Suprapubic skin (tissue), 4 donors: ENCODE measurements around the gene RFC2. TPM values are rescaled to one million over a fixed set of nuclear protein-coding genes. Genes with fewer than 3 reads are reported as not detected.
"Not testable (repeated sequence)": the region's sequence is repeated elsewhere in the genome, so short reads cannot be mapped to it uniquely, and the experiment has no call there.

ENCODE experiments used
- DNase-seq, 2 donors: peaks; one replicate each; pipeline ENCODE4 v3.0.0-alpha.2; 2019; ENCODE audit warnings: low spot score in 2 of 2
- H3K27ac ChIP-seq: fragments of 200-600 bp; sonication (generic); one replicate; pipeline ENCODE4 v1.5.1; 2019
- H3K27me3 ChIP-seq: fragments of 200-600 bp; sonication (generic); one replicate; pipeline ENCODE4 v1.5.1; 2019
- H3K36me3 ChIP-seq: fragments of 200-600 bp; sonication (generic); one replicate; pipeline ENCODE4 v1.5.1; 2019
- H3K4me1 ChIP-seq: fragments of 200-600 bp; sonication (generic); one replicate; pipeline ENCODE4 v1.5.1; 2019
- H3K4me3 ChIP-seq: fragments of 200-600 bp; sonication (generic); one replicate; pipeline ENCODE4 v1.5.1; 2019; ENCODE audit warnings: mild to moderate bottlenecking
- H3K9me3 ChIP-seq: fragments of 200-600 bp; sonication (generic); one replicate; pipeline ENCODE4 v1.5.1; 2019
- EP300 ChIP-seq: sonication (generic); formaldehyde crosslinking; IDR thresholded peaks from one replicate; pipeline ENCODE4 v1.6.1; 2017; ENCODE audit warnings: antibody characterized with exemption
- POLR2A ChIP-seq, 2 donors: fragments of 450-650 bp; IDR thresholded peaks; one replicate each; pipeline ENCODE4 v1.6.1; 2017; ENCODE audit warnings: antibody characterized with exemption in 2 of 2, mild to moderate bottlenecking in 2 of 2, moderate library complexity in 2 of 2
- POLR2AphosphoS5 ChIP-seq, 3 donors: sonication (generic); formaldehyde crosslinking; IDR thresholded peaks; one replicate each; pipeline ENCODE4 v1.6.1; 2017; ENCODE audit warnings: antibody characterized with exemption in 3 of 3
- WGBS: methylation state at CpG from one replicate; pipeline ENCODE4 v1.1.5; 2018; 5-methylcytosine and 5-hydroxymethylcytosine counted together
- total RNA-seq, 4 donors: library from RNA; depleted of rRNA; stranded (reverse); fragments of >200 nt; gene quantifications; one replicate each; pipeline ENCODE4 v1.1.0, GENCODE V29; 2016
- TF ChIP-seq, protein P1 (sequence below), 2 donors: fragments of 200-600 bp in 1 of 2; fragments of 450-650 bp in 1 of 2; sonication (generic) in 1 of 2; IDR thresholded peaks; one replicate each; pipeline ENCODE4 v1.5.1; 2016 to 2019; ENCODE audit warnings: antibody characterized with exemption in 2 of 2, mild to moderate bottlenecking in 1 of 2, moderate library complexity in 1 of 2

RFC2 gene
- total RNA-seq, 4 donors from 2014 or later: 15.0 to 17.2 (median 16.4) TPM

DNA sequence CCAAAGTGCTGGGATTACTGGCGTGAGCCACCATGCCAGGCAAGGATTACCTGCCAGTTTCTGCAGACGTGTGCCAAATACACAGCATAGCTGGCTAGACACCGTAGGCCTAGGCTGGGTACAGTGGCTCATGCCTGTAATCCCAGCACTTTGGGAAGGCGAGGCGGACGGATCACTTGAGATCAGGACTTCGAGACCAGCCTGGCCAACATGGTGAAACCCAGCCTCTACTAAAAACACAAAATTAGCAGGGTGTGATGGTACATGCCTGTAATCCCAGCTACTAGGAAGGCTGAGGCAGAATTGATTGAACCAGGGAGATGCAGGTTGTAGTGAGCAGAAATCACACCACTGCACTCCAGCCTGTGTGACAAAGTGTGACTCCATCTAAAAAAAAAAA lies 868 bp downstream of the RFC2 start:
- no peak for DNase-seq
- TF ChIP-seq POLR2AphosphoS5 (IDR thresholded peaks at IDR 0.05): no peak
- no peak for TF ChIP-seq POLR2A (IDR thresholded peaks at IDR 0.05)
- TF ChIP-seq EP300: no peak
- TF ChIP-seq, protein P1, sequence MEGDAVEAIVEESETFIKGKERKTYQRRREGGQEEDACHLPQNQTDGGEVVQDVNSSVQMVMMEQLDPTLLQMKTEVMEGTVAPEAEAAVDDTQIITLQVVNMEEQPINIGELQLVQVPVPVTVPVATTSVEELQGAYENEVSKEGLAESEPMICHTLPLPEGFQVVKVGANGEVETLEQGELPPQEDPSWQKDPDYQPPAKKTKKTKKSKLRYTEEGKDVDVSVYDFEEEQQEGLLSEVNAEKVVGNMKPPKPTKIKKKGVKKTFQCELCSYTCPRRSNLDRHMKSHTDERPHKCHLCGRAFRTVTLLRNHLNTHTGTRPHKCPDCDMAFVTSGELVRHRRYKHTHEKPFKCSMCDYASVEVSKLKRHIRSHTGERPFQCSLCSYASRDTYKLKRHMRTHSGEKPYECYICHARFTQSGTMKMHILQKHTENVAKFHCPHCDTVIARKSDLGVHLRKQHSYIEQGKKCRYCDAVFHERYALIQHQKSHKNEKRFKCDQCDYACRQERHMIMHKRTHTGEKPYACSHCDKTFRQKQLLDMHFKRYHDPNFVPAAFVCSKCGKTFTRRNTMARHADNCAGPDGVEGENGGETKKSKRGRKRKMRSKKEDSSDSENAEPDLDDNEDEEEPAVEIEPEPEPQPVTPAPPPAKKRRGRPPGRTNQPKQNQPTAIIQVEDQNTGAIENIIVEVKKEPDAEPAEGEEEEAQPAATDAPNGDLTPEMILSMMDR (IDR thresholded peaks at IDR 0.05): no peak
- Histone ChIP-seq H3K27me3 (no peaks in the 10 kb centered on the region), H3K36me3 (peaks cover 32% of the 10 kb centered on the region), H3K4me3 (peak overlapping the region; percentile 93), H3K9me3 (no peaks in the 10 kb centered on the region), H3K27ac (peak overlapping the region; percentile 95), H3K4me1 (peaks cover 24% of the 10 kb centered on the region)
- 46% methylated on average over 7 of the region's 7 CpGs for WGBS

DNA sequence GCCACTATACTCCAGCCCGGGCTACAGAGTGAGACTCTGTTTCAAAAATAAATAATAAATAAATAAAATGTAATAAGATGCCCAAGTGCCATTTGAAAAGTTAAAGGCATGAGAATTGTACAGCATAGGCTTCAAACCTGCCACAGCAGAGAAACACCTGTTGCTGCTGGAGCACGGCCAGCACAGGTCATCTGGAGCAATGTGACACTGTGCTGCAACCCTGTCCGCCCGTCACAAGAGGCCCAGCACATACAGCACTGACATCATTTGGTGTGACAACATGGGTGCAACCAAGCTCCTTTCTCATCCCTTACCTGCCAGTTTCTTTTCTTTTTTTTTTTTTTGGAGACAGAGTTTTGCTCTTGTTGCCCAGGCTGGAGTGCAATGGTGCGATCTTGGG lies 1.3 kb downstream of the RFC2 start:
- no peaks in the 10 kb centered on the region for H3K9me3 ChIP-seq
- TF ChIP-seq POLR2AphosphoS5 (IDR thresholded peaks at IDR 0.05) (no peak), EP300 (no peak), POLR2A (IDR thresholded peaks at IDR 0.05) (no peak)
- TF ChIP-seq, protein P1 (IDR thresholded peaks at IDR 0.05): no peak
- peak overlapping the region; percentile 93 for H3K4me3 ChIP-seq
- H3K27me3 ChIP-seq: no peaks in the 10 kb centered on the region
- peaks cover 24% of the 10 kb centered on the region for H3K4me1 ChIP-seq
- peaks cover 36% of the 10 kb centered on the region for H3K36me3 ChIP-seq
- no peak overlapping the region for H3K27ac ChIP-seq
- DNase-seq: no peak
- 60% methylated on average over 5 of the region's 5 CpGs for WGBS

DNA sequence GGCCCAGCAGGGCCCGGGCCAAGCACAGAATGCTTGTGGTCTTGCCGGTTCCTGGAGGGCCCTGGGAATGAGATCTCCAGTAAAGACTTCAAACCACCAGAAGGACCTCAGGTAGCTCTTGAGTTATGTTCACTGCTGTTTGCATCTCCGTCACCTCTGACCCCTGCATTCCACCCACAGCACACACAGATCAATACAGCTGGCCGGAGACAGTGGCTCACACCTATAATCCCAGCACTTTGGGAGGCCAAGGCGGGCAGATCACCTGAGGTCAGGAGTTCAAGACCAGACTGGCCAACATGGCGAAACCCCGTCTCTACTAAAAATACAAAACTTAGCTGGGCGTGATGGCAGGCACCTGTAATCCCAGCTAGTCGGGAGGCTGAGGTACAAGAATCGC lies 5.1 kb downstream of the RFC2 start:
- WGBS: 87% methylated on average over 10 of the region's 10 CpGs
- not testable (repeated sequence) for H3K27me3 ChIP-seq, H3K9me3 ChIP-seq, DNase-seq, H3K4me3 ChIP-seq, H3K27ac ChIP-seq
- peaks cover 65% of the 10 kb centered on the region for H3K36me3 ChIP-seq
- H3K4me1 ChIP-seq: peaks cover 14% of the 10 kb centered on the region

DNA sequence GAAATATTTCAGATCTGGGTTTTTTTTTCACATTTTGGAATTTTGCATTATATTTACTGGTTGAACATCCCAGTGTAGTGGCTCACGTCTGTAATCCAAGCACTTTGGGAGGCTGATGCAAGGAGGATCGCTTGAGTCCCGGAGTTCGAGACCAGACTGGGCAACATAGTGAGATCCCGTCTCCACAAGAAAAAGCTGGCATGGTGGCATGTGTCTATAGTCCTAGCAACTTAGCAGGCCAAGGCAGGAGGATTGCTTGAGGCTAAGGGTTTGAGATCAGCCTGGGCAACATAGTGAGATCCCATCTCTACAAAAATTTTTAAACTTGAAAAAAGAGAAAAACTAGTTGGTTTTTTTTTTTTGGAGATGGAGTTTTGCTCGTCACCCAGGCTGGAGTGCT lies 6.0 kb downstream of the RFC2 start:
- TF ChIP-seq POLR2AphosphoS5 (IDR thresholded peaks at IDR 0.05): no peak
- no peak for TF ChIP-seq POLR2A (IDR thresholded peaks at IDR 0.05)
- TF ChIP-seq, protein P1 (IDR thresholded peaks at IDR 0.05): no peak
- TF ChIP-seq EP300: no peak
- Histone ChIP-seq H3K27ac (no peak overlapping the region), H3K4me3 (no peak overlapping the region), H3K36me3 (peaks cover 72% of the 10 kb centered on the region), H3K9me3 (no peaks in the 10 kb centered on the region), H3K4me1 (peaks cover 6% of the 10 kb centered on the region), H3K27me3 (no peaks in the 10 kb centered on the region)
- no peak for DNase-seq
- 93% methylated on average over 6 of the region's 6 CpGs for WGBS

DNA sequence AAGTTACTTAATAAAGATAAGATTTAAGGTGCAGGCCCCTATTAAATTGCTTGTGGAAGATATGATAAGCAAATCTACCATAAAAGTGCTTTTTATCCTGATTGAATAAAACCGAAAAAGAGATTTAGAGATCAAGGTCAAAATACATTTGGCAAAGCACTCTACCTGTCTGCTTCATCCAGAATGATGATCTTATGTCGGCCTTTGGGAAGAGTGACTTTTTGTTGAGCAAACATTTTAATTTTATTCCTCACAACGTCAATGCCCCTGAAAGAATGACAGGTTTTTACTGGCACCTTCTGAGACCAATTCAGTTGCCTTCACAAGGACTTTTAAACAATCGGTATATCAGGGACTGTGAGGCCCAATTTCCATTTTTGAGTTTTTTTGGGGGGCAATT lies 7.7 kb downstream of the RFC2 start:
- 86% methylated on average over 4 of the region's 4 CpGs for WGBS
- Histone ChIP-seq H3K4me3 (no peak overlapping the region), H3K27me3 (no peaks in the 10 kb centered on the region), H3K27ac (no peak overlapping the region), H3K4me1 (no peaks in the 10 kb centered on the region), H3K36me3 (peaks cover 89% of the 10 kb centered on the region), H3K9me3 (no peaks in the 10 kb centered on the region)
- no peak for DNase-seq
- TF ChIP-seq, protein P1 (IDR thresholded peaks at IDR 0.05): no peak
- TF ChIP-seq POLR2AphosphoS5 (IDR thresholded peaks at IDR 0.05) (no peak), POLR2A (IDR thresholded peaks at IDR 0.05) (no peak), EP300 (no peak)

DNA sequence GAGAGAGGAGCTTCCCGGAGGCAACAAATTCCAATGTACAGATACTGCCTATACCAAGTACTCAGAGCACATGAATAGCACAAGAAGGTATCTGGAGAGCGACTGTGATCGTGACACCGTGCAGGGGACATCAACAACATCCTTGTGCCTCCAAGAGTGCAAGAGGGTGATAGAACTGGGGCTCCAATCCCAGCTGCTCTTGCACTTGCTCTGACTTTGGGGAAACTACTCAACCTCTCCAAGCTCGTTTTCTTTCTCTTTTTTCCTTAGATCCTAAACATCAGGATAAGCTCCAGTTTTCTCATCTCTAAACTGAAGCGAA lies 12.1 kb downstream of the RFC2 start:
- Histone ChIP-seq H3K9me3 (no peaks in the 10 kb centered on the region), H3K4me3 (no peak overlapping the region), H3K36me3 (peaks cover 89% of the 10 kb centered on the region), H3K4me1 (no peaks in the 10 kb centered on the region), H3K27me3 (no peaks in the 10 kb centered on the region), H3K27ac (no peak overlapping the region)
- TF ChIP-seq EP300: no peak
- TF ChIP-seq, protein P1 (IDR thresholded peaks at IDR 0.05): no peak
- no peak for TF ChIP-seq POLR2A (IDR thresholded peaks at IDR 0.05)
- no peak for TF ChIP-seq POLR2AphosphoS5 (IDR thresholded peaks at IDR 0.05)
- 85% methylated on average over 6 of the region's 6 CpGs for WGBS
- DNase-seq: no peak
